Measurements from ENCODE around the gene SKIC2.
"Not testable (repeated sequence)": the region's sequence is repeated elsewhere in the genome, so short reads cannot be mapped to it uniquely, and the experiment has no call there.

SKIC2 gene

GRCh38 chr6:31958741-31959739 is at the start of gene SKIC2, which contains the start of gene NELFE:
TSS of gene SKIC2 (plus strand) at chr6:31959175. CDS start at chr6:31959193, 18 bp downstream.
TSS of gene NELFE (minus strand) at chr6:31958971. CDS start at chr6:31958446, 525 bp downstream.
- peak; percentile 96 for DNase-seq (ENCODE audit: low read depth)

DNA sequence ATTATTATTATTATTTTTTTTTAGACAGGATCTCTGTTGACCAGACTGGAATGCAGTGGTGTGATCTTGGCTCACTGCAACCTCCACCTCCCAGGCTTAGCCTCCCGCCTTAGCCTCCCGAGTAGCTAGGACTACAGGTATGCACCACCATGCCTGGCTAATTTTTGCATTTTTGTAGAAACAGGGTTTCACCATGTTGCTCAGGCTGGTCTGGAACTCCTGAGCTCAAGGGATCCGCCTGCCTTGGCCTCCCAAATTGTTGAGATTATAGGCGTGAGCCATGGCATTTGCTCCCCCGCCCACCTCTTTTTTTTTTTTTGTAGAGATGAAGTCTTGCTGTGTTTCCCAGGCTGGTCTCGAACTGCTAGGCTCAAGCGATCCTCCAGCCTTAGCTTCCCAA is 49.7 kb upstream of the SKIC2 start:
- DNase-seq (ENCODE audit: low read depth), result not testable (repeated sequence)

DNA sequence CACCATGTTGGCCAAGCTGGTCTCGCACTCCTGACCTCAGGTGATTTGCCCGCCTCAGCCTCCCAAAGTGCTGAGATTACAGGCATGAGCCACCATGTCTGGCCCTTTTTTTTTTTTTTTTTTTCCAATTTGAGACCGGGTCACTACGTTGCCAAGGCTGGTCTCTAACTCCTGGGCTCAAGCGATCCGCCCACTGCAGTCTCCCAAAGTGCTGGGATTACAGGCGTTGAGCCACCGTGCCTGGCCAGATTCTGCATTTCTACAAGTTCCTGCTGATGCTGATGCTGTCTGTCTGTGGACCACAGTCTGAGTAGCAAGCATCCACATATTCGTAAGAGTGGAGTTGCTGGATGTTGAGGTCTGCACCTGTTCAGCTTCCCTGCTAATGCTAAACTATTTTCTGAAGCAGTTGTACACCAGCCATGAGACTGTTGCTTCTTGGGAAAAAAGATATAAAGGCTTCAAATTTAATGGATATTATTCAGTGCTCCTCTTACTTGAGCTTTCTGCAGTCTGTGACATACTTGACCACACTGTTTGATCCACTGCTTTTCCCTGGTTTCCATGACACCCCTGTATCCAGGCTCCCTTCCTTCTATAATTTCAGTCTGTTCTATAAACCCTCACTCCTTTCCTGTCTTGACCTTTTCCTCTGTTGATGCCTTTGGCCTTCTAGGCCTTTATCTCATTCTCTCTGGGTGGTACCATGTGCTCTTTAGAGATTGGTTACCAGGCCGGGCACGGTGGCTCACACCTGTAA is 47.0 kb upstream of the SKIC2 start:
- DNase-seq (ENCODE audit: low read depth), result no peak

- DNase-seq (ENCODE audit: low read depth), result no peak
Observed at GRCh38 chr6:31915351-31915750, 43.6 kb upstream of the SKIC2 start.

DNA sequence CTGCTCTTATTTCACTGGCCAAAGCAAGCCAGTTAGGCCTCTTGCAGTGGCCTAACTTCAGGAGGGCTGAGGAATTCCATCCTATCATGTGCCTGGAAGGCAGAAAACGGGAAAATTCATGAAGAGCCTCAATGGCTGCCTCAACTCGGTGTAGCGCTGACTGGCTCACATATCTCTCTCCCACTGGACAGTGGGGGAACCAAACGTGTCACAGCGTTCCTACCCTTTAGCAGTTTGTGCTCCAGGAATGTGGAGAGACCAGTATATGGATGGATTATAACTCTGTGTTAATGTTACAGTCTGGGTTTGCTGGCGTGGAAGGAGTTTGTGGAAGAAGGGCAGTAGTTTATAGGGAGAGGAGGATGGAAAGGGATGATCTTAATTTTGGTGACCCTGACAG is 43.2 kb upstream of the SKIC2 start:
- DNase-seq (ENCODE audit: low read depth), result no peak

DNA sequence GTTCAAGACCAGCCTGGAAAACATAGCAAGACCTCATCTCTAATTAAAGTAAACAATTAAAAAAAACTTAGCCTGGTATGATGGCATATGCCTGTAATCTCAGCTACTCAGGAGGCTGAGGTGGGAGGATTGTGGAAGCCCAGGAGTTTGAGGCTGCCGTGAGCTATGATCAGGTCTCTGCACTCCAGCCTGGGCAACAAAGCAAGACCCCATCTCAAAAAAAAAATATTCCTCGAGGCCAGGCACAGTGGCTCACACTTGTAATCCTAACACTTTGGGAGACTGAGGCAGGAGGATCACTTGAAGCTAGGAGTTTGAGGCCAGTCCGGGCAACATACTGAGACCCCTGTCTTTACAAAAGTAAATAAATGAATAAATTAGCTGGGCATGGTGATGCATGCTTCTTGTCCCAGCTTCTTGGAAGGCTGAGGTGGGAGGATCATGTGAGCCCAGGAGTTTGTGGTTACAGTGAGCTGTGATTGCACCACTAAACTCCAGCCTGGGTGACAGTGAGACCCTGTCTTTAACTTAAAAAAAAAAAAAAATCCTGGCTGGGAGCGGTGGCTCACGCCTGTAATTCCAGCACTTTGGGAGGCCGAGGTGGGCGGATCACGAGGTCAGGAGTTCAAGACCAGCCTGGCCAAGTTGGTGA is 40.8 kb upstream of the SKIC2 start:
- no peak for DNase-seq (ENCODE audit: low read depth)

GRCh38 chr6:31919624-31920303 is 39.2 kb upstream of the SKIC2 start:
- no peak for DNase-seq (ENCODE audit: low read depth)

GRCh38 chr6:31920811-31921210 is 38.2 kb upstream of the SKIC2 start:
- DNase-seq (ENCODE audit: low read depth), result no peak

DNA sequence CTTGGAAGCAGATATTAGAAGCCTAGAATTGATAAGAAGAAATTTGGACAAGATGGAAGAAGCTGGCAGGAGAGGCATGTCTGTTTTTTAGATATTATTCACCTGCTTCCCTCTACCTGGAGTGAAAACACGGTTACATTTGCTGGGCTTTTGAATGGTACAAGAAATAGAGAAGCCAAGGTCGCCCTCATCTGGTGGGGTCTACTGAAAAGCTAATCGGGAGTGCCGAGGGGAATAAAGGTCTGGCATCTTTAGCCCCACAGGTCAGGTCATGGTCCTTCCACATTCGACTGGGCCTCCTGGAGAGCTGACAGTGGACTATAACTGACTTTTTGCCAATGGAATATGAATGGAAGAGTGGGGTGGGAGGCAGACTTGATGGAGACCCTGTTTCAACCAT is 36.0 kb upstream of the SKIC2 start:
- DNase-seq (ENCODE audit: low read depth), result no peak

GRCh38 chr6:31927242-31927862 is 31.6 kb upstream of the SKIC2 start, which contains the start of gene C2:
TSS of gene C2 (plus strand) at chr6:31927717. CDS start at chr6:31927753, 36 bp downstream.
- no peak for DNase-seq (ENCODE audit: low read depth)

- no peak for DNase-seq (ENCODE audit: low read depth)
Observed at GRCh38 chr6:31927863-31928671, 30.9 kb upstream of the SKIC2 start.

DNA sequence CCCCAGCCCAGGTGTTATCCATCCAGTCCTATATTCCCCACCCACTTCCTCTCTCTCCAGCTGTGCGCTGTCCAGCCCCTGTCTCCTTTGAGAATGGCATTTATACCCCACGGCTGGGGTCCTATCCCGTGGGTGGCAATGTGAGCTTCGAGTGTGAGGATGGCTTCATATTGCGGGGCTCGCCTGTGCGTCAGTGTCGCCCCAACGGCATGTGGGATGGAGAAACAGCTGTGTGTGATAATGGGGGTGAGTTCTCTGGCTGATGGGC is 30.4 kb upstream of the SKIC2 start:
- DNase-seq (ENCODE audit: low read depth), result no peak

DNA sequence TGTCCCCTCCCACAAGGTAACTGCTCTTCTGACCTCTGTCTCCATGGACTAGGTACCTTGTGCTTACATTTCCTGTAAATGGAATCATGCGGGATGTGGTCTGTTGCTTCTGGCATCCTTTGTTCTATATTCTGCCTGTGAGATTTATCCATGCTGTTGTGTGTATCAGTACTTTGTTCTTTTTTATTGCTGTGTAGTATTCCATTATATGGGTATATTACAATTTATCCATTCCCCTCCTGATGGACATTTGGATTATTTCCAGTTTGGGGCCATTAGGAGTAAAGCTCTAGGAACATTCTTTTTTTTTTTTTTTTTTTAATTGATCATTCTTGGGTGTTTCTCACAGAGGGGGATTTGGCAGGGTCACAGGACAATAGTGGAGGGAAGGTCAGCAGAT is 28.0 kb upstream of the SKIC2 start:
- DNase-seq (ENCODE audit: low read depth), result no peak

- DNase-seq (ENCODE audit: low read depth), result not testable (repeated sequence)
Observed at GRCh38 chr6:31932137-31932536, 26.8 kb upstream of the SKIC2 start.

DNA sequence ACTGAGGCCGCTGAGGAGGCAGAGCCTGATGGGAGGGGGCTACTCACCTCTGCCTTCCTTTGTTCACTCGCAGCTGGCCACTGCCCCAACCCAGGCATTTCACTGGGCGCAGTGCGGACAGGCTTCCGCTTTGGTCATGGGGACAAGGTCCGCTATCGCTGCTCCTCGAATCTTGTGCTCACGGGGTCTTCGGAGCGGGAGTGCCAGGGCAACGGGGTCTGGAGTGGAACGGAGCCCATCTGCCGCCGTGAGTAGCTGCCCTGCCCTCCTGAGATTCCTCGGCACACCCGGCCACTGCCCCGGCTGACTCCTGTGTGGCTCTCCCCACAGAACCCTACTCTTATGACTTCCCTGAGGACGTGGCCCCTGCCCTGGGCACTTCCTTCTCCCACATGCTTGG is 25.4 kb upstream of the SKIC2 start:
- DNase-seq (ENCODE audit: low read depth), result no peak

GRCh38 chr6:31935021-31935420 is 24.0 kb upstream of the SKIC2 start:
- DNase-seq (ENCODE audit: low read depth), result no peak

DNA sequence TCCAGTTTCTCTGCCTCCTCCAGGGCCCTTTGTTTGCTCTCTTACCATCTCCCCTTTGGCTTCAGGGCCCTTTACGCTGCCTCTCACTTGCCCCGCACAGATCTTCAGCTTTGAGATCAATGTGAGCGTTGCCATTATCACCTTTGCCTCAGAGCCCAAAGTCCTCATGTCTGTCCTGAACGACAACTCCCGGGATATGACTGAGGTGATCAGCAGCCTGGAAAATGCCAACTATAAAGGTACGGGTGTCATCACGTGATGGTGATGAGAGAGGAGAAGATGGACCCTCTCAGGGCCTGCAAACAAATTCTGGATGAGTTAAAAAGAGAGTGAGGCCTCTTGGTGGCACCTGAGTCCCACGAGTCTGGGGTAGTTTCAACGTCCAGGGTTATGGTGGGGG is 23.2 kb upstream of the SKIC2 start:
- no peak for DNase-seq (ENCODE audit: low read depth)

DNA sequence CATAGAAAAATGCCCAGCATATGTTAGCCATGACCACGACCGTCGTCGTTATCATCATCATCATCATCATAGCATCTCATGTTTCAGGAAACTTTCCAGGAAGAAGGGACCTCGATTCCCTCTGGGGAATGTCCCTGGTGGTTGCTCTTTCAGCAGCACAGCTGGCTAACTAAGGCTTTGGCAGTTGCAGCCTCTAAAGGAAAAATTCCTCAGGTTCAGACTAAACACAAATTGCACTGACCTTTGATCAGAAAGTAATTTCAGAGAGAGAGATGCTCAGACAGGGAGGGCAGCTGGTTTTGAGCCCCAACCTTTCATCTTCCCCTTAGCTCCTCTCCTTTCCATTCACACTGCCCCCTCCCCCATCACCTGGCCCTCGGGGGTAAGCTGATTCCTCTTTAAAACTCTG is 18.7 kb upstream of the SKIC2 start:
- no peak for DNase-seq (ENCODE audit: low read depth)

- no peak for DNase-seq (ENCODE audit: low read depth)
Observed at GRCh38 chr6:31943742-31944141, 15.2 kb upstream of the SKIC2 start.

DNA sequence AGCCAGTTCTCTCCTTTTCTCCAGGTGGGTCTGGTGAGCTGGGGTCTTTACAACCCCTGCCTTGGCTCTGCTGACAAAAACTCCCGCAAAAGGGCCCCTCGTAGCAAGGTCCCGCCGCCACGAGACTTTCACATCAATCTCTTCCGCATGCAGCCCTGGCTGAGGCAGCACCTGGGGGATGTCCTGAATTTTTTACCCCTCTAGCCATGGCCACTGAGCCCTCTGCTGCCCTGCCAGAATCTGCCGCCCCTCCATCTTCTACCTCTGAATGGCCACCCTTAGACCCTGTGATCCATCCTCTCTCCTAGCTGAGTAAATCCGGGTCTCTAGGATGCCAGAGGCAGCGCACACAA is 13.8 kb upstream of the SKIC2 start:
- no peak for DNase-seq (ENCODE audit: low read depth)
